Kidney epithelial cell (primary cell): ENCODE measurements around the gene FLRT1. TPM values are rescaled to one million over a fixed set of nuclear protein-coding genes. Genes with fewer than 3 reads are reported as not detected.

Experiments used
- DNase-seq: peaks from one replicate; pipeline ENCODE4 v3.0.0-alpha.2; 2010; ENCODE audit warnings: low read depth
- H3K27me3 ChIP-seq: 2 replicates; pipeline ENCODE4 v1.6.0; 2011; ENCODE audit warnings: low read length; ENCODE audit not compliant: control insufficient read depth, insufficient read depth
- H3K36me3 ChIP-seq: 2 replicates; pipeline ENCODE4 v1.5.1; 2011; ENCODE audit warnings: low read length; ENCODE audit not compliant: control insufficient read depth, insufficient read depth
- H3K4me3 ChIP-seq: 2 replicates; pipeline ENCODE4 v1.5.1; 2011; ENCODE audit warnings: low read depth, mild to moderate bottlenecking, control low read depth, low read length
- total RNA-seq: library from RNA; depleted of rRNA; stranded (reverse); fragments of >200 nt; gene quantifications from 2 replicates; pipeline ENCODE4 v1.2.3, GENCODE V29; 2015
- TF ChIP-seq, protein P1 (sequence below): IDR thresholded peaks from 2 replicates; pipeline ENCODE4 v1.5.1; 2011; ENCODE audit warnings: mild to moderate bottlenecking, moderate library complexity, low read length, control low read depth, inconsistent platforms; ENCODE audit not compliant: insufficient read depth, poor library complexity, severe bottlenecking

Gene FLRT1, protein sequence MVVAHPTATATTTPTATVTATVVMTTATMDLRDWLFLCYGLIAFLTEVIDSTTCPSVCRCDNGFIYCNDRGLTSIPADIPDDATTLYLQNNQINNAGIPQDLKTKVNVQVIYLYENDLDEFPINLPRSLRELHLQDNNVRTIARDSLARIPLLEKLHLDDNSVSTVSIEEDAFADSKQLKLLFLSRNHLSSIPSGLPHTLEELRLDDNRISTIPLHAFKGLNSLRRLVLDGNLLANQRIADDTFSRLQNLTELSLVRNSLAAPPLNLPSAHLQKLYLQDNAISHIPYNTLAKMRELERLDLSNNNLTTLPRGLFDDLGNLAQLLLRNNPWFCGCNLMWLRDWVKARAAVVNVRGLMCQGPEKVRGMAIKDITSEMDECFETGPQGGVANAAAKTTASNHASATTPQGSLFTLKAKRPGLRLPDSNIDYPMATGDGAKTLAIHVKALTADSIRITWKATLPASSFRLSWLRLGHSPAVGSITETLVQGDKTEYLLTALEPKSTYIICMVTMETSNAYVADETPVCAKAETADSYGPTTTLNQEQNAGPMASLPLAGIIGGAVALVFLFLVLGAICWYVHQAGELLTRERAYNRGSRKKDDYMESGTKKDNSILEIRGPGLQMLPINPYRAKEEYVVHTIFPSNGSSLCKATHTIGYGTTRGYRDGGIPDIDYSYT
- total RNA-seq, result 0.13 and 0.14 TPM in 2 replicates

DNA sequence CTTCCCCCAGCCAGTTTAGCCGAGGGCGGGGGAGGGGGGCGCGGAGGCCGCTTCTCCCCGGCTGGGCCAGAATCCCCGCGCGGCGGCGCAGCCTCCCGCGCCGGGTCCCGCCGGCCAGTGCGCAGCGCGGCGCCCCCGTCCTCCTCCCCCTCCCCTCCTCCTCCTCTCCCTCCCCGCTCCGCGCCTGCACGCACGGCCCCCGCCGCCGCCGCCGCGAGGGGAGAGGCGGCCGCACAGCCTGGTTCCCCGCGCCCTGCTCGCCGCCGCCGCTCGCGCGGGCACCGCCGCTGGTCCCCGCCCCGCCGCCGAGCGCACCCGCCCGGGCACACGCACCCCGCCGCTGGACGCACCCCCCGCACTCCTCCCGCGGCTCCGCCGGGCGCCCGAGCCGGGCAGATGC, at the start of gene FLRT1:
TSS of gene FLRT1 (plus strand) at position 356 of the 400 bp plus-strand sequence. CDS start 80,337 bp downstream, outside the sequence.
- Histone ChIP-seq H3K4me3 (no peak within 1 kb of the TSS), H3K27me3 (peaks cover 66% of the 10 kb centered on the region), H3K36me3 (no peaks in the 10 kb centered on the region)
- no peak for DNase-seq
- TF ChIP-seq, protein P1, sequence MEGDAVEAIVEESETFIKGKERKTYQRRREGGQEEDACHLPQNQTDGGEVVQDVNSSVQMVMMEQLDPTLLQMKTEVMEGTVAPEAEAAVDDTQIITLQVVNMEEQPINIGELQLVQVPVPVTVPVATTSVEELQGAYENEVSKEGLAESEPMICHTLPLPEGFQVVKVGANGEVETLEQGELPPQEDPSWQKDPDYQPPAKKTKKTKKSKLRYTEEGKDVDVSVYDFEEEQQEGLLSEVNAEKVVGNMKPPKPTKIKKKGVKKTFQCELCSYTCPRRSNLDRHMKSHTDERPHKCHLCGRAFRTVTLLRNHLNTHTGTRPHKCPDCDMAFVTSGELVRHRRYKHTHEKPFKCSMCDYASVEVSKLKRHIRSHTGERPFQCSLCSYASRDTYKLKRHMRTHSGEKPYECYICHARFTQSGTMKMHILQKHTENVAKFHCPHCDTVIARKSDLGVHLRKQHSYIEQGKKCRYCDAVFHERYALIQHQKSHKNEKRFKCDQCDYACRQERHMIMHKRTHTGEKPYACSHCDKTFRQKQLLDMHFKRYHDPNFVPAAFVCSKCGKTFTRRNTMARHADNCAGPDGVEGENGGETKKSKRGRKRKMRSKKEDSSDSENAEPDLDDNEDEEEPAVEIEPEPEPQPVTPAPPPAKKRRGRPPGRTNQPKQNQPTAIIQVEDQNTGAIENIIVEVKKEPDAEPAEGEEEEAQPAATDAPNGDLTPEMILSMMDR, result no peak

GRCh38 chr11:63986156-63986931, 49.4 kb upstream of the FLRT1 start, which contains the start of gene OTUB1:
Gene OTUB1 (plus strand): TSS chr11:63986438. CDS start chr11:63986457, 19 bp downstream.
- Histone ChIP-seq H3K4me3 (peak within 1 kb of the TSS; percentile 87), H3K36me3 (peaks cover 6% of the 10 kb centered on the region), H3K27me3 (no peaks in the 10 kb centered on the region)
- TF ChIP-seq, protein P1, result no peak
- peak; percentile 71 for DNase-seq

GRCh38 chr11:63986932-63987513, 48.7 kb upstream of the FLRT1 start:
- TF ChIP-seq, protein P1, result no peak

GRCh38 chr11:63991558-63991957, 44.2 kb upstream of the FLRT1 start:
- Histone ChIP-seq H3K4me3 (no peak overlapping the region), H3K27me3 (no peaks in the 10 kb centered on the region), H3K36me3 (peaks cover 7% of the 10 kb centered on the region)
- TF ChIP-seq, protein P1, result no peak
- DNase-seq, result no peak

More at GRCh38 chr11:63986932-63987513, 48.7 kb upstream of the FLRT1 start:
- peaks cover 6% of the 10 kb centered on the region for H3K36me3 ChIP-seq
- no peaks in the 10 kb centered on the region for H3K27me3 ChIP-seq
- H3K4me3 ChIP-seq, result peak overlapping the region; percentile 87
- DNase-seq, result no peak

DNA sequence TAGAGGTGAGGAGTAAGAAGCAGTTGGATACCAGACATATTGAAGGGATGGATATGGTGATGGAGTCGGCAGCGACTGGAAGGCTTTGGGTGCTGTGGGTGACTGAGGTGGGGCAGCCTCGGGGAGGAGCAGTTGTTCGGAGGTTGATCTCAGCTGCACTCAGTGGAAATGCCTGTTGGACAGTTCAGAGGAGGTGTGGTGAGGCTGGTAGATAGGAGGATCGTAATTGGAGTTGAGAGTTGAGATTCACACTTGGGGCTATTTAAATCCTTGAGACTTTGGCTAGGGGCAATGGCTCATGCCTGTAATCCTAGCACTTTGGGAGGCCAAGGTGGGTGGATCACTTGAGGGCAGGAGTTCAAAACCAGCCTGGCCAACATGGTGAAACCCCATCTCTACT, 42.6 kb upstream of the FLRT1 start:
- DNase-seq, result no peak
- no peaks in the 10 kb centered on the region for H3K27me3 ChIP-seq
- TF ChIP-seq, protein P1, result no peak
- H3K36me3 ChIP-seq, result peaks cover 12% of the 10 kb centered on the region
- H3K4me3 ChIP-seq, result no peak overlapping the region
